ENCODE measurements around the gene ISM1.

The ISM1 gene

GRCh38 chr20:13245250-13245723, 24.2 kb downstream of the ISM1 start:
- ATAC-seq: no peak
- no peak for TF ChIP-seq POU6F1 (CRISPR knock-in tag; IDR thresholded peaks at IDR 0.05; ENCODE audit: borderline replicate concordance, low read depth)
- TF ChIP-seq ZFP3 (CRISPR knock-in tag; IDR thresholded peaks at IDR 0.05): no peak
- TF ChIP-seq ESRRG (CRISPR knock-in tag; IDR thresholded peaks at IDR 0.05): no peak
- TF ChIP-seq PPARA (CRISPR knock-in tag; IDR thresholded peaks at IDR 0.05; ENCODE audit: borderline replicate concordance): no peak
- TF ChIP-seq BACH2 (CRISPR knock-in tag; IDR thresholded peaks at IDR 0.05; ENCODE audit: borderline replicate concordance): no peak
- no peak for TF ChIP-seq RARB (CRISPR knock-in tag; IDR thresholded peaks at IDR 0.05)
- TF ChIP-seq ZNF565 (CRISPR knock-in tag; conservative IDR thresholded peaks at IDR 0.05; ENCODE audit: low read depth): no peak
- no peak for TF ChIP-seq ZC3H10 (CRISPR knock-in tag; IDR thresholded peaks at IDR 0.05)
- TF ChIP-seq ZNF70 (CRISPR knock-in tag; IDR thresholded peaks at IDR 0.05): no peak
- TF ChIP-seq TOX (CRISPR knock-in tag; IDR thresholded peaks at IDR 0.05; ENCODE audit: borderline replicate concordance): no peak
- TF ChIP-seq ZFP30 (CRISPR knock-in tag; IDR thresholded peaks at IDR 0.05): no peak
- no peak for TF ChIP-seq CSRNP3 (CRISPR knock-in tag; IDR thresholded peaks at IDR 0.05)
- no peak for TF ChIP-seq ARNTL (CRISPR knock-in tag; IDR thresholded peaks at IDR 0.05; ENCODE audit: borderline replicate concordance, low read depth)
- TF ChIP-seq CSDC2 (CRISPR knock-in tag; IDR thresholded peaks at IDR 0.05): no peak
- TF ChIP-seq TSHZ2 (CRISPR knock-in tag; IDR thresholded peaks at IDR 0.05): no peak
- no peak for TF ChIP-seq CREB5 (CRISPR knock-in tag; IDR thresholded peaks at IDR 0.05; ENCODE audit: low read depth)
- TF ChIP-seq OSR1 (CRISPR knock-in tag; IDR thresholded peaks at IDR 0.05): no peak
- no peak for TF ChIP-seq ZNF8 (CRISPR knock-in tag; IDR thresholded peaks at IDR 0.05)

- no peak for TF ChIP-seq PPARA (CRISPR knock-in tag; IDR thresholded peaks at IDR 0.05; ENCODE audit: borderline replicate concordance)
- TF ChIP-seq ESRRG (CRISPR knock-in tag; IDR thresholded peaks at IDR 0.05): no peak
- no peak for TF ChIP-seq GLIS3 (CRISPR knock-in tag; IDR thresholded peaks at IDR 0.05)
- no peak for TF ChIP-seq CSRNP3 (CRISPR knock-in tag; IDR thresholded peaks at IDR 0.05)
- no peak for TF ChIP-seq ZFP3 (CRISPR knock-in tag; IDR thresholded peaks at IDR 0.05)
- TF ChIP-seq ARNTL (CRISPR knock-in tag; IDR thresholded peaks at IDR 0.05; ENCODE audit: borderline replicate concordance, low read depth): no peak
- no peak for TF ChIP-seq CSDC2 (CRISPR knock-in tag; IDR thresholded peaks at IDR 0.05)
- TF ChIP-seq CREB5 (CRISPR knock-in tag; IDR thresholded peaks at IDR 0.05; ENCODE audit: low read depth): no peak
- no peak for TF ChIP-seq ZNF70 (CRISPR knock-in tag; IDR thresholded peaks at IDR 0.05)
Observed at GRCh38 chr20:13249118-13249797, 28.2 kb downstream of the ISM1 start.

More at GRCh38 chr20:13249118-13249797, 28.2 kb downstream of the ISM1 start:
- ATAC-seq: no peak
